ENCODE results near the gene PTGIR.

The PTGIR gene

DNA sequence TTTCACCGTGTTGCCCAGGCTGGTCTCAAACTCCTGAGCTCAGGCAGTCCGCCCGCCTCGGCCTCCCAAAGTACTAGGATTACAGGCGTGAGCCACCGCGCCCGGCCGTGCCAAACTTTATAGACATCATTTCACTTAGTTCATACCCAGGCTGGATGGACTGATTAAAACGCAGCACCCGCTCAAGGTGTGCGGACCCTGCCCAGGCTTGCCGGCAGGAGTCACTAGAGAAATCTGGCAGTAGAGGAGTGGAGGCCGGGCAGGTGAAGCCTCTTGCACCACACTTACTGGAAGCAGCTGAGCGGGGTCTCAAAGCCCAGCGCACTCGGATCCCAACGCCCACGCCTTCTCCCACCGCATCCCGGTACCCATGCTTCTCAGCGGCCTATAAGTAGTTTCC is 11.4 kb downstream of the PTGIR start:
- H3K36me3 ChIP-seq (ENCODE audit: insufficient read depth, low read length), result peaks cover 21% of the 10 kb centered on the region
- H3K27me3 ChIP-seq (ENCODE audit: insufficient read depth, low read length), result no peaks in the 10 kb centered on the region
- no peak overlapping the region for H3K4me3 ChIP-seq (ENCODE audit: low read length)
- H3K27ac ChIP-seq (ENCODE audit: low read depth, low read length), result no peak overlapping the region
- 0 out of 2 replicates have a peak, but pooled peaks cover 3% of the 10 kb centered on the region for H3K4me1 ChIP-seq (ENCODE audit: insufficient read depth, low read length)
- 91% methylated on average over 22 of the region's 22 CpGs for WGBS
- H3K9ac ChIP-seq (ENCODE audit: low read depth, low read length), result no peak overlapping the region
- no peaks in the 10 kb centered on the region for H3K9me3 ChIP-seq (ENCODE audit: insufficient read depth, low read depth, low read length)

DNA sequence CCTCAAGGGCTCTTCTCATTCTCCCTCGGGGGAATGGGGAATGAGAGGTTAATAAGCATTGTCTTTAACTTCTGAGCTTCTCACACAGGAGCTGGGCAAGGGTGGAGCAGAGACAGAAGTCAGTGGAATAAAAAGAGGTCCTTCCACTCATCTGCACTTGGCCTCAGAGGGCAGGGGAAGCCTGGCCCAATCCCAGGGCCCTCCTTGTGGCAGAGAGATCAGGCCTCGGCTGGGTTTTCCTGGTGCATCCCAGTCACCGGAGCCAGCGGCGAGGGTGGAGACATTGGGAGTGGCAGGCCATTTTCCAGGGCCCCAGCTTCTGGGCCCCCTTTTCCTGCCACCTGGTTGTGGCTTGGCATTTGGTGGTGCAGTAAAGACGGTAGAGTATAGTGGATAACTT is 13.1 kb downstream of the PTGIR start:
- Histone ChIP-seq H3K4me1 (ENCODE audit: insufficient read depth, low read length) (0 out of 2 replicates have a peak, but pooled peaks cover 3% of the 10 kb centered on the region), H3K27ac (ENCODE audit: low read depth, low read length) (no peak overlapping the region), H3K9ac (ENCODE audit: low read depth, low read length) (no peak overlapping the region), H3K36me3 (ENCODE audit: insufficient read depth, low read length) (peaks cover 38% of the 10 kb centered on the region), H3K9me3 (ENCODE audit: insufficient read depth, low read depth, low read length) (no peaks in the 10 kb centered on the region), H3K27me3 (ENCODE audit: insufficient read depth, low read length) (no peaks in the 10 kb centered on the region), H3K4me3 (ENCODE audit: low read length) (no peak overlapping the region)
- 86% methylated on average over 6 of the region's 6 CpGs for WGBS

DNA sequence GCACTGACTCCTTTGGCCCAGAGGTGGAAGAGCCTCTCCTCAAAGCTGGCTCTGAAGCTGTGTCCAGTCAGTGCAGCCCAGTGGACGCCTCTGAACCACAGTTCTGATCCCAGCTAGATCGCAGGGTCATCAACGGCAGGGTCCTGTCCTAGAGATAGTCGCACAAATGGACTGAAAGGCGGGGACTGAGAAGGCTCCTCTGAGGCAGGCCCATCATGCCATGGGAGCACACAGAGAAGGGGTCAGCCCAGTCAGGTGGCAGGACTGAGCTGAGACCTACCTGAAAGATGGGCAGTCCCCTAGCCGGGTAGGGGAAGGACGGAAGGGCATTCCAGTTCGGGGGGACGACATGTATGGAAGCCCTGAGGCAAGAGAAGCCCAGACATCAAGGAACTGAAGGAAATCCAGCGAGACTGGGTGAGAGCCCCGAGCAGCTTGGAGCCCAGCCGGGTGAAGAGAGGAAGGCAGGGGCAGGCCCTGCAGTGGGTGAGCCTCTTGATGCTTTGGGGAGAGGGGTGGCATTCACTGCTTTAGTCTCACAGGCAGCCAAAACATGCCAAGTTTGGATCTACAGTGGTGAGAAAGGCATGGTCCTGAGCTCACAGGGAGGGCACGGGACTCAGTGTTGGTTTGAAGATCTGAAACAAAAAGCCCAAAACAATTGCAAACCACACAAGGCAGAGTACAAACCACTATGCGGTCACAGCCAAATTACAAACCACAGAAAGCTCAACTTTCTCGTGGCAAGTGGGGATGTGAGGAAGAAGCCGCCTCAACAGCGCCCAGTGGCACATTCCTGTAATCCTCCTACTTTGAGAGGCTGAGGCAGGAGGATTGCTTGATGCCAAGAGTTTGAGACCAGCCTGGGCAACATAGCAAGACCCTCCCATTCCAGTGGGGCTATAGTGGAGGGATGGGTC is 13.8 kb downstream of the PTGIR start:
- no peak overlapping the region for H3K9ac ChIP-seq (ENCODE audit: low read depth, low read length)
- 89% methylated on average over 17 of the region's 17 CpGs for WGBS
- no peaks in the 10 kb centered on the region for H3K27me3 ChIP-seq (ENCODE audit: insufficient read depth, low read length)

DNA sequence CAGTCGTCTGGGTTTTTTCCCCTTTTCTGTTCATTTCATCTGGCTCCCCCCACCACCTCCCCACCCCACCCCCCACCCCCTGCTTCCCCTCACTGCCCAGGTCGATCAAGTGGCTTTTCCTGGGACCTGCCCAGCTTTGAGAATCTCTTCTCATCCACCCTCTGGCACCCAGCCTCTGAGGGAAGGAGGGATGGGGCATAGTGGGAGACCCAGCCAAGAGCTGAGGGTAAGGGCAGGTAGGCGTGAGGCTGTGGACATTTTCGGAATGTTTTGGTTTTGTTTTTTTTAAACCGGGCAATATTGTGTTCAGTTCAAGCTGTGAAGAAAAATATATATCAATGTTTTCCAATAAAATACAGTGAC is 14.5 kb downstream of the PTGIR start:
- Histone ChIP-seq H3K27me3 (ENCODE audit: insufficient read depth, low read length) (no peaks in the 10 kb centered on the region), H3K4me1 (ENCODE audit: insufficient read depth, low read length) (0 out of 2 replicates have a peak, but pooled peaks cover 3% of the 10 kb centered on the region), H3K36me3 (ENCODE audit: insufficient read depth, low read length) (peaks cover 52% of the 10 kb centered on the region), H3K4me3 (ENCODE audit: low read length) (no peak overlapping the region), H3K27ac (ENCODE audit: low read depth, low read length) (no peak overlapping the region), H3K9me3 (ENCODE audit: insufficient read depth, low read depth, low read length) (no peaks in the 10 kb centered on the region), H3K9ac (ENCODE audit: low read depth, low read length) (no peak overlapping the region)
- 94% methylated on average over 3 of the region's 5 CpGs for WGBS

More for the DNA sequence above, 13.8 kb downstream of the PTGIR start:
- H3K36me3 ChIP-seq (ENCODE audit: insufficient read depth, low read length), result peaks cover 45% of the 10 kb centered on the region
- no peaks in the 10 kb centered on the region for H3K9me3 ChIP-seq (ENCODE audit: insufficient read depth, low read depth, low read length)
- H3K4me1 ChIP-seq (ENCODE audit: insufficient read depth, low read length), result 0 out of 2 replicates have a peak, but pooled peaks cover 3% of the 10 kb centered on the region
- H3K4me3 ChIP-seq (ENCODE audit: low read length), result no peak overlapping the region
- H3K27ac ChIP-seq (ENCODE audit: low read depth, low read length), result no peak overlapping the region

DNA sequence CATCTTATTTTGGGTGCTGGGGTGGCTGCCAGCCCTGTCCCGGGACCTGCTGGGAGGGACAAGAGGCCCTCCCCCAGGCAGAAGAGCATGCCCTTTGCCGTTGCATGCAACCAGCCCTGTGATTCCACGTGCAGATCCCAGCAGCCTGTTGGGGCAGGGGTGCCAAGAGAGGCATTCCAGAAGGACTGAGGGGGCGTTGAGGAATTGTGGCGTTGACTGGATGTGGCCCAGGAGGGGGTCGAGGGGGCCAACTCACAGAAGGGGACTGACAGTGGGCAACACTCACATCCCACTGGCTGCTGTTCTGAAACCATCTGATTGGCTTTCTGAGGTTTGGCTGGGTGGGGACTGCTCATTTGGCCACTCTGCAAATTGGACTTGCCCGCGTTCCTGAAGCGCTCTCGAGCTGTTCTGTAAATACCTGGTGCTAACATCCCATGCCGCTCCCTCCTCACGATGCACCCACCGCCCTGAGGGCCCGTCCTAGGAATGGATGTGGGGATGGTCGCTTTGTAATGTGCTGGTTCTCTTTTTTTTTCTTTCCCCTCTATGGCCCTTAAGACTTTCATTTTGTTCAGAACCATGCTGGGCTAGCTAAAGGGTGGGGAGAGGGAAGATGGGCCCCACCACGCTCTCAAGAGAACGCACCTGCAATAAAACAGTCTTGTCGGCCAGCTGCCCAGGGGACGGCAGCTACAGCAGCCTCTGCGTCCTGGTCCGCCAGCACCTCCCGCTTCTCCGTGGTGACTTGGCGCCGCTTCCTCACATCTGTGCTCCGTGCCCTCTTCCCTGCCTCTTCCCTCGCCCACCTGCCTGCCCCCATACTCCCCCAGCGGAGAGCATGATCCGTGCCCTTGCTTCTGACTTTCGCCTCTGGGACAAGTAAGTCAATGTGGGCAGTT is 15.1 kb downstream of the PTGIR start:
- WGBS, result 92% methylated on average over 26 of the region's 30 CpGs
- Histone ChIP-seq H3K27me3 (ENCODE audit: insufficient read depth, low read length) (no peaks in the 10 kb centered on the region), H3K4me1 (ENCODE audit: insufficient read depth, low read length) (0 out of 2 replicates have a peak, but pooled peaks cover 3% of the 10 kb centered on the region), H3K36me3 (ENCODE audit: insufficient read depth, low read length) (peaks cover 52% of the 10 kb centered on the region), H3K9me3 (ENCODE audit: insufficient read depth, low read depth, low read length) (no peaks in the 10 kb centered on the region), H3K27ac (ENCODE audit: low read depth, low read length) (no peak overlapping the region), H3K4me3 (ENCODE audit: low read length) (no peak overlapping the region), H3K9ac (ENCODE audit: low read depth, low read length) (no peak overlapping the region)

DNA sequence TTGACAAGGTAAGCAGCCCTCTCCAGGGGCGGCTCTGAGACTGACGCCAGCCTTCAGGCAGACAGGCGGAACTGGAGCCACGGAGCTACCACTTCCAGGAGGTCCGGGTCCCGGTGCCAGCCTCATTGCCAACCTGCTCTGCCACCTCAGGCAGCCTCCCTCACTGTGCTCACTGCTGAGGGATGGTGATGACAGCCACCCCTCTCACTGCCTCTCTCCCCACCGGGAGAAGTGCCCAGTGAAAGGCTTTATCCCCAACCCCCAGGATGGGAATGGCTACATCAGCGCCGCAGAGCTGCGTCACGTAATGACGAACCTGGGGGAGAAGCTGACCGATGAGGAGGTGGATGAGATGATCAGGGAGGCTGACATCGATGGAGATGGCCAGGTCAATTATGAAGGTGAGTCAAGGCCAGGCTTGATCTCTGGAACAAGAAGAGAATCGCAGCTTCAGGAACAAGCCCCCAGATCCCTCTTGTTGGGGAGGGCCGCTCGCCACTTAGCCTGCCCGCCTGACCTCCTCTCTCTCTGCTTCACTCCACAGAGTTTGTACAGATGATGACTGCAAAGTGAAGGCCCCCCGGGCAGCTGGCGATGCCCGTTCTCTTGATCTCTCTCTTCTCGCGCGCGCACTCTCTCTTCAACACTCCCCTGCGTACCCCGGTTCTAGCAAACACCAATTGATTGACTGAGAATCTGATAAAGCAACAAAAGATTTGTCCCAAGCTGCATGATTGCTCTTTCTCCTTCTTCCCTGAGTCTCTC is 16.1 kb downstream of the PTGIR start:
- H3K4me3 ChIP-seq (ENCODE audit: low read length), result no peak overlapping the region
- no peaks in the 10 kb centered on the region for H3K9me3 ChIP-seq (ENCODE audit: insufficient read depth, low read depth, low read length)
- no peak overlapping the region for H3K9ac ChIP-seq (ENCODE audit: low read depth, low read length)
- 0 out of 2 replicates have a peak, but pooled peaks cover 2% of the 10 kb centered on the region for H3K4me1 ChIP-seq (ENCODE audit: insufficient read depth, low read length)
- peaks cover 52% of the 10 kb centered on the region for H3K36me3 ChIP-seq (ENCODE audit: insufficient read depth, low read length)
- WGBS, result 96% methylated on average over 27 of the region's 27 CpGs
- H3K27me3 ChIP-seq (ENCODE audit: insufficient read depth, low read length), result no peaks in the 10 kb centered on the region
- H3K27ac ChIP-seq (ENCODE audit: low read depth, low read length), result no peak overlapping the region

DNA sequence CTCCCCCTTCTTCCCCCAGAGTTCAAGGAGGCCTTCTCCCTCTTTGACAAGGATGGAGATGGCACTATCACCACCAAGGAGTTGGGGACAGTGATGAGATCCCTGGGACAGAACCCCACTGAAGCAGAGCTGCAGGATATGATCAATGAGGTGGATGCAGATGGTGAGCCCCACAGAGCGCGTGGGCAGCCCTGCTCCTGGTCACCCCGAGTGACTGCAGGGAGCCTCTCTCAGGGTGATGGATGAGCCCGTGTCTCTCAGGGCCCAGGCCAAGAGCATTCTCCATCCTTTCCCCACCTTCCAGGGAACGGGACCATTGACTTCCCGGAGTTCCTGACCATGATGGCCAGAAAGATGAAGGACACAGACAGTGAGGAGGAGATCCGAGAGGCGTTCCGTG is 16.7 kb downstream of the PTGIR start:
- peaks cover 4% of the 10 kb centered on the region; the same call in 1 of the 2 replicates for H3K4me1 ChIP-seq (ENCODE audit: insufficient read depth, low read length)
- H3K27ac ChIP-seq (ENCODE audit: low read depth, low read length), result no peak overlapping the region
- no peaks in the 10 kb centered on the region for H3K27me3 ChIP-seq (ENCODE audit: insufficient read depth, low read length)
- no peak overlapping the region for H3K4me3 ChIP-seq (ENCODE audit: low read length)
- whole genome bisulfite sequencing, result 96% methylated on average over 9 of the region's 9 CpGs
- no peaks in the 10 kb centered on the region for H3K9me3 ChIP-seq (ENCODE audit: insufficient read depth, low read depth, low read length)
- peaks cover 52% of the 10 kb centered on the region for H3K36me3 ChIP-seq (ENCODE audit: insufficient read depth, low read length)
- H3K9ac ChIP-seq (ENCODE audit: low read depth, low read length), result no peak overlapping the region

DNA sequence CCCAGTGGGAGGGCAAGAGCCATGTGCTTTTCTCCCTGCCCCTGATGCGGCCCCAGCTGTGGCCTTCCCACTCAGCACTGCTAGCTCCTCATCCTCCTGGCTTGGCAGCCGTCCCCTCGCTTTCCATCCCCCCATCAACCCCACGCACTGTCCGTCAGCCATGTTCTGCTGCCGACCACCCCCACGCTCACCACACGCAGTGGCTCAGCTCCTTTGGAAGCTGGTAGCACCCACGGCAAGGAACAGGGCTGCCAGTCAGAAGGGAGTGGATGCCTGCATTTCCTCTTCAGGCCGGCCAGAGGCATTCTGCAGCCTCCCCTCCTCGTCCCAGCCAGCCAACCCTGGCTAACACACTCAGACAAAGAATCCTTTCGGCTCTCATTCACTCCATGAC is 17.4 kb downstream of the PTGIR start:
- Histone ChIP-seq H3K27me3 (ENCODE audit: insufficient read depth, low read length) (no peaks in the 10 kb centered on the region), H3K36me3 (ENCODE audit: insufficient read depth, low read length) (peaks cover 52% of the 10 kb centered on the region)
- 96% methylated on average over 12 of the region's 12 CpGs for WGBS

DNA sequence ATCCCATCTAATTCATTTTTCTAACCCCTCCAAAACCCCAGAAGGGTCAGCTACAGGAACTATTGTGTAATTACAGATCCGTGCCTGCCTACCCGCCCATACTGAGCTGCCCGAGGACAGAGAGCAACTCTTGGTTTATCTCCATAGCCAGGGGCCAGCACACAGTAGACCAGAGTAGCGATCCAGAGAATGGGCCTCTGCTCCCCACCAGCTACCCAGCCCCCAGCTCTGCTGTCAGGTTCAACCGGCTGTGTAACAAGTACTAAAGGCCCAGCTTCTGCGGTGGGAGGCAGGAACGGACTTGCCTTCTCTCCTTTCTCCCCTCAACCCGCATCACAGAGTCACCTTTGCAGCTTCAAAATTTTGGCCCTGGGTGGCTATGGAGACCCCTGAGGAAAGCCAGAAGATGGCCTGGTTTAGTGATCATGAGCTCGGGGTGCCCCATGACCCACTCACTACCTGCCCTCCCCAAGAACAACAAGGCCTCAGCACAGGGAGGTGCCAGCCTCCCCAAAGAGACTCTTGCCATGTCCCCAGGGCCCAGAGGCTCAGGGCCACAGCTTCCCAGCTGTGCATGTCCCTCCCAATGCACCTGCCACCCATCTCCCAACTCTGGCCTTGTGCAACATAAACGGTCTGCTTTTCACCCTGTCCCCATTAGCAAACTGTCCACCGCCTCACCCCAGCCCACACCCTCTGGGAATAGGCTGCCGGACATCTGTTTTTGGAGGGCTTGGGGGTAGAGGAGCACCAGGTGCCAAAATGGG is 18.0 kb downstream of the PTGIR start:
- 93% methylated on average over 12 of the region's 12 CpGs for WGBS
- H3K4me1 ChIP-seq (ENCODE audit: insufficient read depth, low read length), result peaks cover 12% of the 10 kb centered on the region; the same call in 1 of the 2 replicates
- no peak overlapping the region for H3K27ac ChIP-seq (ENCODE audit: low read depth, low read length)

More for the DNA sequence above, 17.4 kb downstream of the PTGIR start:
- Histone ChIP-seq H3K4me3 (ENCODE audit: low read length) (no peak overlapping the region), H3K27ac (ENCODE audit: low read depth, low read length) (no peak overlapping the region), H3K9me3 (ENCODE audit: insufficient read depth, low read depth, low read length) (no peaks in the 10 kb centered on the region), H3K4me1 (ENCODE audit: insufficient read depth, low read length) (peaks cover 12% of the 10 kb centered on the region; the same call in 1 of the 2 replicates), H3K9ac (ENCODE audit: low read depth, low read length) (no peak overlapping the region)

DNA sequence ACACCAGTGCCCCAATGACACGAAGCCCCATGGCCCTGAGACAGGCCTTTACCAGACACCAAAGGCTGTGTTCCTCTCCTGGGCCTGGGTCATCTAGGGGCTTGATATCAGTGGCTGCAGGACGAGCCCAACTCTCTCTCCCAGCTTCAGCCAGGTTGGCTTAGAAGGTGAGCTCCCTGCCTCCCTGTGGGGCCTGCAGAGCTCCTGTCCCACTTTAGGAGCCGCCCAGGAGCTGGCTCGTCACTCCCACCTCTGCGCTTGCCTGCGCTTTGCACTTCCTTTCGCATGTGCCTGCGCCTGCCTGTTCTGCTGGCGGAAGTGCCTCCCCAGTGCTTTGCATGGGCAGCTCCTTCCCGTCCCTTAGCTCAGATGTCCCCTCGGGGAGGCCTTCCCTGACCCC is 18.9 kb downstream of the PTGIR start:
- H3K4me3 ChIP-seq (ENCODE audit: low read length), result no peak overlapping the region
- peaks cover 12% of the 10 kb centered on the region; the same call in 1 of the 2 replicates for H3K4me1 ChIP-seq (ENCODE audit: insufficient read depth, low read length)
- H3K27ac ChIP-seq (ENCODE audit: low read depth, low read length), result no peak overlapping the region
- no peaks in the 10 kb centered on the region for H3K9me3 ChIP-seq (ENCODE audit: insufficient read depth, low read depth, low read length)
- H3K27me3 ChIP-seq (ENCODE audit: insufficient read depth, low read length), result no peaks in the 10 kb centered on the region
- peaks cover 52% of the 10 kb centered on the region for H3K36me3 ChIP-seq (ENCODE audit: insufficient read depth, low read length)
- 93% methylated on average over 11 of the region's 11 CpGs for WGBS
- H3K9ac ChIP-seq (ENCODE audit: low read depth, low read length), result no peak overlapping the region

More for the DNA sequence above, 18.0 kb downstream of the PTGIR start:
- no peaks in the 10 kb centered on the region for H3K27me3 ChIP-seq (ENCODE audit: insufficient read depth, low read length)
- H3K4me3 ChIP-seq (ENCODE audit: low read length), result no peak overlapping the region
- H3K9ac ChIP-seq (ENCODE audit: low read depth, low read length), result no peak overlapping the region
- no peaks in the 10 kb centered on the region for H3K9me3 ChIP-seq (ENCODE audit: insufficient read depth, low read depth, low read length)
- H3K36me3 ChIP-seq (ENCODE audit: insufficient read depth, low read length), result peaks cover 52% of the 10 kb centered on the region

Measured in HUES64 (cell line).